Colon (tissue), 2 donors: ENCODE data around the gene SART1.

Source experiments
- FAIRE-seq: peaks from 2 replicates; lab custom pipeline; 2012; peaks lifted over from hg19 to GRCh38; lab: Jason Lieb, UNC
- donor health status: control.
- donor health status: control.

The SART1 gene

GRCh38 chr11:65967329-65967934 is 5.9 kb downstream of the SART1 start:
- FAIRE-seq, result no peak

- no peak for FAIRE-seq
These were observed 7.3 kb downstream of the SART1 start for GRCh38 chr11:65968600-65969482.

GRCh38 chr11:65972116-65972515 is 10.6 kb downstream of the SART1 start:
- FAIRE-seq, result no peak

- no peak for FAIRE-seq
These were observed 12.0 kb downstream of the SART1 start for GRCh38 chr11:65973439-65974110.

- FAIRE-seq, result no peak
These were observed 14.2 kb downstream of the SART1 start for GRCh38 chr11:65975771-65976170.

GRCh38 chr11:65976216-65977176 is 15.0 kb downstream of the SART1 start:
- FAIRE-seq, result no peak

- FAIRE-seq, result no peak
These were observed 16.3 kb downstream of the SART1 start for GRCh38 chr11:65977621-65978390.

GRCh38 chr11:65978391-65979238 is 17.1 kb downstream of the SART1 start:
- FAIRE-seq, result no peak

- FAIRE-seq, result no peak
These were observed 17.8 kb downstream of the SART1 start for GRCh38 chr11:65979261-65979759.

- FAIRE-seq, result no peak
These were observed 19.7 kb downstream of the SART1 start for GRCh38 chr11:65981101-65981740.

- FAIRE-seq, result no peak
These were observed 20.7 kb downstream of the SART1 start for GRCh38 chr11:65981972-65982823.

- no peak for FAIRE-seq
These were observed 21.5 kb downstream of the SART1 start for GRCh38 chr11:65982824-65983588.

GRCh38 chr11:65983589-65983987 is 22.1 kb downstream of the SART1 start:
- no peak for FAIRE-seq

- FAIRE-seq, result no peak
These were observed 25.8 kb downstream of the SART1 start for GRCh38 chr11:65987336-65987735.

- peak; percentile 83 for FAIRE-seq
These were observed 27.5 kb downstream of the SART1 start for GRCh38 chr11:65988791-65989592.

GRCh38 chr11:65992056-65992455 is 30.5 kb downstream of the SART1 start:
- no peak for FAIRE-seq

GRCh38 chr11:65997286-65997685 is 35.8 kb downstream of the SART1 start:
- FAIRE-seq, result no peak
